ENCODE data around the gene SAP30L. TPM values are rescaled to one million over a fixed set of nuclear protein-coding genes. Genes with fewer than 3 reads are reported as not detected.

SAP30L gene
- total RNA-seq, 1 experiment from 2014 or later: 32.5 TPM

GRCh38 chr5:154485850-154486426, 40.1 kb downstream of the SAP30L start:
- H3K4me1 ChIP-seq: peaks cover 30% of the 10 kb centered on the region
- Mint-ChIP-seq H3K27ac (ENCODE audit: unreplicated experiment) (no peak overlapping the region), H3K4me3 (ENCODE audit: unreplicated experiment) (no peak overlapping the region), H3K9me3 (ENCODE audit: unreplicated experiment) (no peaks in the 10 kb centered on the region), H3K36me3 (ENCODE audit: insufficient read depth, unreplicated experiment) (no peaks in the 10 kb centered on the region), H3K27me3 (ENCODE audit: insufficient read depth, unreplicated experiment) (peaks cover 35% of the 10 kb centered on the region), H3K4me1 (ENCODE audit: low read depth, unreplicated experiment) (no peaks in the 10 kb centered on the region)
- intact Hi-C loops (cut with micrococcal nuclease; ENCODE audit: unreplicated experiment): no loop called here
- no TSS peak for BruUV-seq (replicated peaks)
- CTCF ChIA-PET: no interaction called here
- peak in 1 of 2 experiments; percentile 3 for DNase-seq
- POLR2A ChIA-PET: no interaction called here
- no peaks in the 10 kb centered on the region for H3K9me3 ChIP-seq
- peaks cover 9% of the 10 kb centered on the region for H3K27me3 ChIP-seq (replicated peaks; ENCODE audit: control insufficient read depth, insufficient read depth, low read length)
- no peaks in the 10 kb centered on the region for H3K36me3 ChIP-seq (ENCODE audit: control insufficient read depth, insufficient read depth, low read length)
- H3K4me3 ChIP-seq (ENCODE audit: low read depth, low read length): no peak overlapping the region
- no peak for TF ChIP-seq CTCF (IDR thresholded peaks at IDR 0.05; ENCODE audit: insufficient read depth in 1 of 2, low read depth in 1 of 2, low read length in 1 of 2, severe bottlenecking in 1 of 2, unreplicated experiment in 1 of 2)

DNA sequence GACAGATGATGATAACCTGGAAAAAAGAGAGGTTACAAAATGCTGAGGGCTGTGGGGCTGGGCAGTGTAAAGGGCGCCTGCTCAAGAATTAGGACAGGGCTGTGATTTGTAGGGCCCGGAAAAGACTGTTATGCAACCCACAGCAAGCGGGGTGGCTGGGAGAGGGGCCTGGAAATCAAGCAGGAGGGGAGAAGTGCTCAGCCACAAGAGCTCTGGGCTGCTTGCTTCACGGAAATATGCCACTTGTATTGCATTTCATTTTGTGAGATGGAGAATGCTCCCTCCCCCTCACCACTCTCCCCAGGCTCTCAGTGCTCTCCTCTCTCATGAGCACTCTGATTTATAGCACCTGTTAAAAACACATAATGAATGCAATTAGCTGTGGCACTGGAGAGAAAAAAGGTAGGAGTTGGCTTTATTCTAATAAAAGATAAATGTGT, 40.6 kb downstream of the SAP30L start:
- ChIA-PET CTCF (interaction anchor here (1.1 kb wide), 1 partner anchor 35 kb away, joined by 4 read pairs; no protein-coding TSS in a partner anchor), POLR2A (no interaction called here)
- H3K9me3 Mint-ChIP-seq (ENCODE audit: unreplicated experiment): no peaks in the 10 kb centered on the region
- Histone ChIP-seq H3K36me3 (ENCODE audit: control insufficient read depth, insufficient read depth, low read length) (no peaks in the 10 kb centered on the region), H3K9me3 (no peaks in the 10 kb centered on the region), H3K4me3 (ENCODE audit: low read depth, low read length) (no peak overlapping the region), H3K4me1 (peaks cover 30% of the 10 kb centered on the region), H3K27me3 (replicated peaks; ENCODE audit: control insufficient read depth, insufficient read depth, low read length) (peaks cover 9% of the 10 kb centered on the region)
- H3K4me1 Mint-ChIP-seq (ENCODE audit: low read depth, unreplicated experiment): no peaks in the 10 kb centered on the region
- intact Hi-C loops (cut with micrococcal nuclease; ENCODE audit: unreplicated experiment): no loop called here
- H3K27me3 Mint-ChIP-seq (ENCODE audit: insufficient read depth, unreplicated experiment): peaks cover 35% of the 10 kb centered on the region
- H3K27ac Mint-ChIP-seq (ENCODE audit: unreplicated experiment): no peak overlapping the region
- no peaks in the 10 kb centered on the region for H3K36me3 Mint-ChIP-seq (ENCODE audit: insufficient read depth, unreplicated experiment)
- no peak for TF ChIP-seq CTCF (IDR thresholded peaks at IDR 0.05; ENCODE audit: insufficient read depth in 1 of 2, low read depth in 1 of 2, low read length in 1 of 2, severe bottlenecking in 1 of 2, unreplicated experiment in 1 of 2)
- BruUV-seq (replicated peaks): no TSS peak
- H3K4me3 Mint-ChIP-seq (ENCODE audit: unreplicated experiment): no peak overlapping the region
- peak in 1 of 2 experiments; percentile 34 for DNase-seq

- peaks cover 25% of the 10 kb centered on the region for H3K4me1 ChIP-seq
- Mint-ChIP-seq H3K36me3 (ENCODE audit: insufficient read depth, unreplicated experiment) (no peaks in the 10 kb centered on the region), H3K4me3 (ENCODE audit: unreplicated experiment) (no peak overlapping the region), H3K9me3 (ENCODE audit: unreplicated experiment) (no peaks in the 10 kb centered on the region), H3K27ac (ENCODE audit: unreplicated experiment) (no peak overlapping the region), H3K4me1 (ENCODE audit: low read depth, unreplicated experiment) (no peaks in the 10 kb centered on the region), H3K27me3 (ENCODE audit: insufficient read depth, unreplicated experiment) (peaks cover 33% of the 10 kb centered on the region)
- peaks cover 8% of the 10 kb centered on the region for H3K27me3 ChIP-seq (replicated peaks; ENCODE audit: control insufficient read depth, insufficient read depth, low read length)
- TF ChIP-seq CTCF (IDR thresholded peaks at IDR 0.05; ENCODE audit: insufficient read depth in 1 of 2, low read depth in 1 of 2, low read length in 1 of 2, severe bottlenecking in 1 of 2, unreplicated experiment in 1 of 2): no peak
- H3K36me3 ChIP-seq (ENCODE audit: control insufficient read depth, insufficient read depth, low read length): no peaks in the 10 kb centered on the region
- no TSS peak for BruUV-seq (replicated peaks)
- CTCF ChIA-PET: interaction anchor here (1.1 kb wide), 1 partner anchor 33 kb away, joined by 4 read pairs; no protein-coding TSS in a partner anchor
- H3K4me3 ChIP-seq (ENCODE audit: low read depth, low read length): no peak overlapping the region
- DNase-seq: peak in 1 of 2 experiments; percentile 30
- POLR2A ChIA-PET: no interaction called here
- H3K9me3 ChIP-seq: no peaks in the 10 kb centered on the region
- intact Hi-C loops (cut with micrococcal nuclease; ENCODE audit: unreplicated experiment): no loop called here
Measured at GRCh38 chr5:154487541-154487940, 41.7 kb downstream of the SAP30L start.

All from Caco-2 (cell line).